Central memory CD8-positive, alpha-beta T cell (primary cell): ENCODE measurements around the gene ANKMY1.

Experiments
- ATAC-seq: fragments of 150-1000 bp; cut with Tn5 transposase; replicated peaks from 2 replicates; pipeline ENCODE4 v1.10.0; 2022; ENCODE audit warnings: mild to moderate bottlenecking, moderate FRiP score, moderate number of reproducible peaks; ENCODE audit not compliant: poor library complexity, severe bottlenecking; ENCODE audit errors: extremely low read depth
- DNase-seq, 2 donors: peaks; one replicate each; pipeline ENCODE4 v3.0.0; 2021; ENCODE audit warnings: low spot score in 2 of 2
- H3K27ac Mint-ChIP-seq: one replicate; pipeline ENCODE4 v1.8.0; 2022; ENCODE audit warnings: low read depth, mild to moderate bottlenecking, moderate library complexity, mixed read lengths
- H3K27me3 Mint-ChIP-seq: one replicate; pipeline ENCODE4 v1.8.0; 2022; ENCODE audit warnings: mixed read lengths
- H3K36me3 Mint-ChIP-seq: one replicate; pipeline ENCODE4 v1.8.0; 2022; ENCODE audit warnings: mild to moderate bottlenecking, moderate library complexity, mixed read lengths; ENCODE audit not compliant: insufficient read depth
- H3K4me1 Mint-ChIP-seq: one replicate; pipeline ENCODE4 v1.8.0; 2022; ENCODE audit warnings: mixed read lengths
- H3K4me3 Mint-ChIP-seq: one replicate; pipeline ENCODE4 v1.8.0; 2022; ENCODE audit warnings: mild to moderate bottlenecking, moderate library complexity, mixed read lengths
- H3K9me3 Mint-ChIP-seq: one replicate; pipeline ENCODE4 v1.8.0; 2022; ENCODE audit warnings: mixed read lengths

Gene ANKMY1

DNA sequence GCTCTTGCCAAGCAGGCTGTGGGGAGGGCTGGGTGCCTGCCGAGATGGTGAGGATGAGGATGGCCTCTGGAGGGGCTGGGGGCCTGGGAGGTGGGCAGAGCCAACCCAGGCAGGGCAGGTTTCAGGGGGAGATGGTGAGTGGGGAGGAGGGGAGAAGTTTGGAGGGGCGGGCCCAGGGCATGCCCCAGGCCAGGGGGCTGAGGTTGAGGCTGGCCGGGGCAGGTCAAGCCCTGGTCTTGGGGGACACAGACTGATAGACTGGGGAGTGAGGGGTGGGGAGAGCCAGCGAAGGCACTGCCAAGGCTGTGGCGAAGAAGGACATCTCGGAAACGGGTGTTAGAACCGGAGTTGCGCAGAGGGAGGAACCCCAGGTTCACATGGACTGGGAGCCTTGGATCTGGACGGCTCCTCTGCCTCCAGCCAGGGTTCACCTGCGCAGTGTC is 41.4 kb upstream of the ANKMY1 start:
- DNase-seq, result no peak
- Mint-ChIP-seq H3K4me1 (no peaks in the 10 kb centered on the region), H3K27ac (peak overlapping the region; percentile 22), H3K9me3 (no peaks in the 10 kb centered on the region), H3K36me3 (peaks cover 7% of the 10 kb centered on the region), H3K27me3 (no peaks in the 10 kb centered on the region), H3K4me3 (no peak overlapping the region)
- no peak for ATAC-seq

DNA sequence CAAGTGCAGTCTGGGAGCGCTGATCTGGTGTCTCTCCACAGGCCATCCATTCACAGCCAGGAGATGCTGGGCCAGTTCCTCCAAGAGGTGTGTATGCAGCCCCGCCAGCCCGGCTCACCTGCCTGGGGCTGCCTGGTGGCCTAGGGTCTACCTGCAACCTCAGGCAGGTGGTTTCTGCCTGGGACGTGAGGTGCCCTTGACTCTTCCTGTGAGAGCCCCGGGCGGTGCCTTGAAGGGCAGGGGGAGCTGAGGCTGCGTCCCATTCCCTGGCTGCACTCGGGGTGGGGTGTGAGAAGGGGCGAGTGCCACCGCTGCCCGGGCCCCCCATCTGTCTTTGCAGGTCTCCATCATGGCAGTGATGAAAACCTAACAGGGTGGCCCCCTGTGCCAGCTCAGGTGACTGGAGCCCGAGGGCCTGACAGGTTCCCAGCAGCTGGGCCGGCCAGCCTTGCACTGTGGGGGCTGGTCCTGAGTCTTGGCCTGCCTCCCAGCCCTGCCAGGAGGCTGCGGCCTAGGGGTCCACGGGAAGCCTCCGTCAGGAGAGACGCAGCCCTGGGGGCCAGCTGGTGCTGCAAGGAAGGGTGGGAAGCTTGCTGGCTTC is 40.6 kb upstream of the ANKMY1 start:
- H3K27ac Mint-ChIP-seq, result peak overlapping the region; percentile 22
- no peaks in the 10 kb centered on the region for H3K9me3 Mint-ChIP-seq
- H3K27me3 Mint-ChIP-seq, result no peaks in the 10 kb centered on the region
- ATAC-seq, result no peak
- no peaks in the 10 kb centered on the region for H3K4me1 Mint-ChIP-seq
- no peak for DNase-seq
- no peak overlapping the region for H3K4me3 Mint-ChIP-seq
- H3K36me3 Mint-ChIP-seq, result peaks cover 9% of the 10 kb centered on the region

DNA sequence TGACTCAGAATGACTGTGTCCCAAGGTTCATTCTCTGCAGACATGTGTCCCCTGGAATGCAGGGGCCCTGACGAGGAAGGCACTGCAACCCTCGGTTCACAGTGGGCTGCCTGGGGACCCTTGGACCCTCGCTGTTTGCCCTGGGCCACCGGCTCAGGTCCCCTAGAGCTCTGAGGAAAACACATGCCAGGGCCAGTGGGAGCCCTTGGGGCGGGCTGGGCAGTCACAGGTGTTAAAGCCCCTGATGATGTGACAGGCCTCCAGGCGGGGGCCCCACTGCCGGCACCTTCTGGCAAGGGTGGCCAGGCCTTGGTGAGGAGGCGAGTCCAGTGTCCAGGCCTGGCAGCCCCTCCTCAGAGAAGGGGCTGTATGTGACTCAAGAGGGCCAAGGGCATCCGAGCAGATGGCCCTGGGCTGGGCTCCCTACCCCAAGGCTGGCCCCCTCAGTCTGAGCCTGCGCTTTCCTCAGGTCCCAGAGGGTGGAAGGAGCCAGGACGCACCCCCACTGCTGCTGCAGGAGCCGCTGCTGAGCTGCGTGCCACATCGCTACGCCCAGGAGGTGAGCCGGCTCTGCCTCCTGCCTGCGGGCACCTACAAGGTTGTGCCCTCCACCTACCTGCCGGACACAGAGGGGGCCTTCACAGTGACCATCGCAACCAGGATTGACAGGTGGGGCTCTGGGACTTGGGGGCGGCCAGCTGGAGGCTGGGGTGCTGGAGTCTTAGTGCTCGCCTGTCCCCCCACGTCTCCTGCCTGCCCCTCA is 39.8 kb upstream of the ANKMY1 start:
- H3K36me3 Mint-ChIP-seq, result peaks cover 10% of the 10 kb centered on the region
- no peak for ATAC-seq
- H3K4me3 Mint-ChIP-seq, result no peak overlapping the region
- no peak for DNase-seq
- H3K9me3 Mint-ChIP-seq, result no peaks in the 10 kb centered on the region
- no peak overlapping the region for H3K27ac Mint-ChIP-seq
- no peaks in the 10 kb centered on the region for H3K27me3 Mint-ChIP-seq
- no peaks in the 10 kb centered on the region for H3K4me1 Mint-ChIP-seq

DNA sequence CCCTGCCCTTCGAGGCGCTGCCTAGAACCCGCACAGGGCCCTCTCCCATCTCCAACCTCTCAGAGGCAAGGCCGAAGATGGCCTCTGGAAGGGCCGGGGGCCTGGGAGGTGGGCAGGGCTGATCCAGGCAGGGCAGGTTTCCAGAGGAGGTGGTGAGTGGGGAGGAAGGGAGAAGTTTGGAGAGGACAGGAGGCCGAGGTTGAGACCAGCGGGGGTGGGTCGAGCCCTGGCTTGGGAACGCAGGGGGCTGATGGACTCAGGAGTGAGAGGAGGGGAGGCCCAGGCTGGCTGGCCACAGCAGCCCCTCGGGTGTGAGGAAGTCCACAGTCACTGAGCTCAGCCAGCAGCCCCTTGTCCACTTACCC is 39.2 kb upstream of the ANKMY1 start:
- H3K9me3 Mint-ChIP-seq, result no peaks in the 10 kb centered on the region
- no peaks in the 10 kb centered on the region for H3K4me1 Mint-ChIP-seq
- no peak overlapping the region for H3K4me3 Mint-ChIP-seq
- peaks cover 11% of the 10 kb centered on the region for H3K36me3 Mint-ChIP-seq
- no peaks in the 10 kb centered on the region for H3K27me3 Mint-ChIP-seq
- no peak overlapping the region for H3K27ac Mint-ChIP-seq
- DNase-seq (no peak), ATAC-seq (no peak)

- ATAC-seq (no peak), DNase-seq (no peak)
- H3K36me3 Mint-ChIP-seq, result peaks cover 9% of the 10 kb centered on the region
- H3K4me1 Mint-ChIP-seq, result no peaks in the 10 kb centered on the region
- H3K9me3 Mint-ChIP-seq, result no peaks in the 10 kb centered on the region
- H3K27ac Mint-ChIP-seq, result no peak overlapping the region
- no peaks in the 10 kb centered on the region for H3K27me3 Mint-ChIP-seq
- H3K4me3 Mint-ChIP-seq, result no peak overlapping the region
These were observed 38.7 kb upstream of the ANKMY1 start for GRCh38 chr2:240596491-240596931.

GRCh38 chr2:240596080-240596460 is 38.3 kb upstream of the ANKMY1 start:
- H3K27ac Mint-ChIP-seq, result no peak overlapping the region
- no peaks in the 10 kb centered on the region for H3K4me1 Mint-ChIP-seq
- H3K4me3 Mint-ChIP-seq, result no peak overlapping the region
- no peaks in the 10 kb centered on the region for H3K27me3 Mint-ChIP-seq
- H3K9me3 Mint-ChIP-seq, result no peaks in the 10 kb centered on the region
- H3K36me3 Mint-ChIP-seq, result peaks cover 11% of the 10 kb centered on the region
- DNase-seq (no peak), ATAC-seq (no peak)

DNA sequence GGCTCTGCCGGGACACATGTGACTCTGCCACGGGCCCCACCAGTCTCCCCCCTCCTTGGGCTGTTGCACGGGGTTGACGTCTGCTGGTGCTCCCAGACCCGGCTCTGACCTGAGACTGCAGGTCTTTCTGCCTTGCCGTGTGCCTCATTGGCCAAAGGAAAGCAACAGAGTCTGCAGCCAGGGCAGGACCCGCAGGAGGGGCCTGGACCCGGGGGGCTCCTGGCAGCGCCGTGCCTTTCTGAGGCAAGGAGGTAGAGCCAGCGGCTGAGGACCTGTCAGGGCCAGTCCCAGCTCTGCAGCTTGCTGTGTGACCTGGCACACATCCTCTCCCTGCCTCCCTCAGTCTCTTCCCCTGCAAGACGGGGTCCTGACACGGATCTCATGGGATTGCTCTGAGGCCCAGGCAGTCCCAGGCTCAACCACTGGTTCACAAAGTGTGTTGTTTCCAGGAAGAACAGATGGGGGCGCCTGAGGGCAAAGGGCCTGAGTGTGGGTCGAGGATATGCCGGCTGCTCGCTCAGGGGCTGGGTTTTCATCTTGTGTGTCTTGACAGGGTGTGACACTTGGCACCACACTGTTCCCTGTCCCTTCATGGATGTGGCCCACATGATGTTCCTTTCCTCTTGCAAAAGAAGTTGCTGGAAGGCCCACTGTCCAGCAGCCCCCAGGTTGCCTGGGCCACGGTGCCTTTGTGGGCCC is 37.7 kb upstream of the ANKMY1 start:
- H3K27ac Mint-ChIP-seq, result no peak overlapping the region
- no peaks in the 10 kb centered on the region for H3K27me3 Mint-ChIP-seq
- H3K36me3 Mint-ChIP-seq, result peaks cover 12% of the 10 kb centered on the region
- ATAC-seq (no peak), DNase-seq (no peak)
- H3K4me3 Mint-ChIP-seq, result no peak overlapping the region
- H3K4me1 Mint-ChIP-seq, result no peaks in the 10 kb centered on the region
- no peaks in the 10 kb centered on the region for H3K9me3 Mint-ChIP-seq

DNA sequence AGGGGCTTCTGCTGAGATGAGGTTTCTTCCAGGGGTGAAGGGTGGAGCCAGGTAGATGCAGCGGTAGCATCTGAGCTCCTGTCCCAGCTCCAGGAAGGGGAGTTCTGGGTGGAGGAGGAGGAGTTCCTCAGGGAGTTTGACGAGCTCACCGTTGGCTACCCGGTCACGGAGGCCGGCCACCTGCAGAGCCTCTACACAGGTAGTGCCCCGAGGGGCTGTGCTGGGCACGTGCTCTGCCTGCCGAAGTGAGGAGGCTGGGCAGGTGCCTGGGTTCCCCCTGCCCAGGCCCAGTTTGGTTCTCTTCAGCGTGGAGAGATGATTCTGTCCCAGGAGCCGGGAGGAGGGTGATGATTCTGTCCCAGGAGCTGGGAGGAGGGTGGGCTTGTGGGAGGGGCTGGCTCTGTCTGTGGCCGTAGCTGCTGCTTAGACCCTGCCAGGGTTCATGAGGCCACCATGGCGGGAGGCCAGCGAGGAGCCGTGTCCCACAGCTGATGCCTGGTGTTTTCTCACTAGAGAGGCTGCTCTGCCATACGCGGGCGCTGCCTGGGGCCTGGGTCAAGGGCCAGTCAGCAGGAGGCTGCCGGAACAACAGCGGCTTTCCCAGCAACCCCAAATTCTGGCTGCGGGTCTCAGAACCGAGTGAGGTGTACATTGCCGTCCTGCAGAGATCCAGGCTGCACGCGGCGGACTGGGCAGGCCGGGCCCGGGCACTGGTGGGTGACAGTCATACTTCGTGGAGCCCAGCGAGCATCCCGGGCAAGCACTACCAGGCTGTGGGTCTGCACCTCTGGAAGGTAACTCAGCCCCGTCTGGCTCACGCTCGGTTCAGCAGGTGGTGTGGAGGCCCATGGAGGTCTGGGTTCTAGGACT is 37.0 kb upstream of the ANKMY1 start:
- Mint-ChIP-seq H3K4me3 (no peak overlapping the region), H3K4me1 (no peaks in the 10 kb centered on the region), H3K27me3 (no peaks in the 10 kb centered on the region), H3K36me3 (peaks cover 17% of the 10 kb centered on the region), H3K9me3 (no peaks in the 10 kb centered on the region), H3K27ac (no peak overlapping the region)
- ATAC-seq (no peak), DNase-seq (no peak)

- Mint-ChIP-seq H3K4me1 (peaks cover 5% of the 10 kb centered on the region), H3K4me3 (no peak overlapping the region), H3K36me3 (peaks cover 17% of the 10 kb centered on the region), H3K9me3 (no peaks in the 10 kb centered on the region), H3K27me3 (no peaks in the 10 kb centered on the region), H3K27ac (no peak overlapping the region)
- DNase-seq (no peak), ATAC-seq (no peak)
These were observed 36.1 kb upstream of the ANKMY1 start for GRCh38 chr2:240593703-240594451.

- ATAC-seq, result no peak
- Mint-ChIP-seq H3K9me3 (no peaks in the 10 kb centered on the region), H3K27me3 (no peaks in the 10 kb centered on the region), H3K36me3 (peaks cover 17% of the 10 kb centered on the region), H3K4me3 (no peak overlapping the region), H3K4me1 (peaks cover 12% of the 10 kb centered on the region), H3K27ac (no peak overlapping the region)
- DNase-seq, result no peak
These were observed 35.4 kb upstream of the ANKMY1 start for GRCh38 chr2:240593026-240593702.

DNA sequence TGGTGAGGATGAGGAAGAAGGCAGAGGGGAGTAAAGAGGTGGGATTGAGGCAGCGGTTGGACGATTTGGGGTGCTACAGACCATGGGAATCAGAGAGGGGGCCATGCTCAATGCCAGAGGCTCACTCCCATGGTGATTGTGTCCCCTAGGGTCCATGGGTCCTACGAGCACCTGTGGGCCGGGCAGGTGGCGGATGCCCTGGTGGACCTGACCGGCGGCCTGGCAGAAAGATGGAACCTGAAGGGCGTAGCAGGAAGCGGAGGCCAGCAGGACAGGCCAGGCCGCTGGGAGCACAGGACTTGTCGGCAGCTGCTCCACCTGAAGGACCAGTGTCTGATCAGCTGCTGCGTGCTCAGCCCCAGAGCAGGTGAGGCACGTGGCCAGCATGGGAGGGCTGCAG is 34.0 kb upstream of the ANKMY1 start:
- H3K27ac Mint-ChIP-seq, result peak overlapping the region; percentile 19
- DNase-seq, result no peak
- H3K4me1 Mint-ChIP-seq, result peaks cover 21% of the 10 kb centered on the region
- ATAC-seq, result no peak
- H3K27me3 Mint-ChIP-seq, result no peaks in the 10 kb centered on the region
- H3K36me3 Mint-ChIP-seq, result peaks cover 20% of the 10 kb centered on the region
- H3K9me3 Mint-ChIP-seq, result no peaks in the 10 kb centered on the region
- H3K4me3 Mint-ChIP-seq, result no peak overlapping the region
